Common myeloid progenitor, CD34-positive (primary cell): Measurements from ENCODE around the gene MANF.

Experiments used
- CTCF ChIA-PET: fragments of 350-600 bp; sonication (Branson Sonifier 250); formaldehyde crosslinking; loops from one replicate; lab custom pipeline; 2021; ENCODE audit warnings: antibody characterized with exemption; lab: Charles Lee
- POLR2A ChIA-PET: fragments of 350-600 bp; sonication (Branson Sonifier 250); formaldehyde crosslinking; loops from one replicate; lab custom pipeline; 2021; ENCODE audit warnings: antibody characterized with exemption; lab: Charles Lee
- DNase-seq, 3 donors: peaks; one replicate each; pipeline versions ENCODE4 v3.0.0 to v3.0.0-alpha.2; 2013
- H3K27ac ChIP-seq, 2 experiments: 1 replicate in 1 of 2; 2 replicates in 1 of 2; pipeline ENCODE4 v1.7.0; 2013; ENCODE audit warnings: inconsistent platforms in 2 of 2, low read length in 2 of 2, mild to moderate bottlenecking in 2 of 2, low read depth in 1 of 2, moderate library complexity in 1 of 2; ENCODE audit not compliant: severe bottlenecking in 2 of 2, insufficient read depth in 1 of 2, poor library complexity in 1 of 2
- H3K27me3 ChIP-seq, 5 experiments: replicated peaks in 2 of 5; 1 replicate in 3 of 5; 2 replicates in 2 of 5; pipeline versions ENCODE4 v1.6.1 to v1.7.0; 2013; ENCODE audit warnings: low read length in 4 of 5, mild to moderate bottlenecking in 2 of 5, moderate library complexity in 2 of 5, inconsistent platforms in 1 of 5; ENCODE audit not compliant: insufficient read depth in 5 of 5, control insufficient read depth in 4 of 5
- H3K36me3 ChIP-seq, 4 experiments: 1 replicate in 2 of 4; 2 replicates in 2 of 4; pipeline versions ENCODE4 v1.6.1 to v1.7.0; 2013; ENCODE audit warnings: low read length in 3 of 4, control low read depth in 1 of 4, mild to moderate bottlenecking in 1 of 4; ENCODE audit not compliant: control insufficient read depth in 4 of 4, insufficient read depth in 4 of 4
- H3K4me1 ChIP-seq, 4 experiments: 1 replicate in 3 of 4; 2 replicates in 1 of 4; pipeline versions ENCODE4 v1.6.1 to v1.7.1; 2013; ENCODE audit warnings: low read length in 3 of 4, mild to moderate bottlenecking in 3 of 4, control low read depth in 1 of 4, inconsistent platforms in 1 of 4, moderate library complexity in 1 of 4; ENCODE audit not compliant: control insufficient read depth in 4 of 4, insufficient read depth in 4 of 4; ENCODE audit errors: control extremely low read depth in 1 of 4
- H3K4me3 ChIP-seq, 7 experiments: 1 replicate in 4 of 7; 2 replicates in 3 of 7; pipeline versions ENCODE4 v1.5.1 to v1.7.0; 2013; ENCODE audit warnings: mild to moderate bottlenecking in 7 of 7, low read length in 6 of 7, moderate library complexity in 6 of 7, inconsistent platforms in 2 of 7, low read depth in 2 of 7, control low read depth in 1 of 7; ENCODE audit not compliant: insufficient read depth in 4 of 7, control insufficient read depth in 1 of 7; ENCODE audit errors: extremely low read depth in 1 of 7
- H3K9me3 ChIP-seq, 5 experiments: 1 replicate in 4 of 5; 2 replicates in 1 of 5; pipeline versions ENCODE4 v1.6.1 to v1.7.1; 2013; ENCODE audit warnings: low read length in 4 of 5, mild to moderate bottlenecking in 2 of 5, inconsistent platforms in 1 of 5, low read depth in 1 of 5, moderate library complexity in 1 of 5; ENCODE audit not compliant: control insufficient read depth in 4 of 5, insufficient read depth in 2 of 5; ENCODE audit errors: control extremely low read depth in 1 of 5
- WGBS: methylation state at CpG from one replicate; pipeline ENCODE4 v1.1.5; 2013; ENCODE audit not compliant: insufficient coverage; 5-methylcytosine and 5-hydroxymethylcytosine counted together

The MANF gene

GRCh38 chr3:51397392-51397791 is 12.3 kb downstream of the MANF start:
- no peak for DNase-seq
- peaks cover 14 to 89% (median 68%) of the 10 kb centered on the region in 4 experiments for H3K36me3 ChIP-seq
- no peaks in the 10 kb centered on the region for H3K27me3 ChIP-seq
- H3K4me1 ChIP-seq: peaks cover 0 to 48% (median 27%) of the 10 kb centered on the region in 4 experiments
- H3K27ac ChIP-seq: peak overlapping the region; percentile 1 to 12
- ChIA-PET POLR2A (no interaction called here), CTCF (interaction anchor here (0.9 to 1.4 kb wide), 2 partner anchors 10 to 31 kb away, joined by 3 to 4 read pairs; no protein-coding TSS in a partner anchor)
- WGBS: 95% methylated on average over 5 of the region's 5 CpGs
- H3K9me3 ChIP-seq: no peaks in the 10 kb centered on the region
- no peak overlapping the region for H3K4me3 ChIP-seq

- Histone ChIP-seq H3K36me3 (peaks cover 8 to 85% (median 65%) of the 10 kb centered on the region in 4 experiments), H3K27ac (peak overlapping the region in 1 of 2 experiments; percentile 35), H3K9me3 (no peaks in the 10 kb centered on the region), H3K4me1 (peaks cover 0 to 37% (median 16%) of the 10 kb centered on the region in 4 experiments), H3K27me3 (no peaks in the 10 kb centered on the region), H3K4me3 (no peak overlapping the region)
- POLR2A ChIA-PET: no interaction called here
- 90% methylated on average over 6 of the region's 8 CpGs for WGBS
- CTCF ChIA-PET: interaction anchor here (3.9 kb wide), 1 partner anchor 9 kb away, joined by 20 read pairs; no protein-coding TSS in a partner anchor
- no peak for DNase-seq
Observed at GRCh38 chr3:51398595-51399310, 13.7 kb downstream of the MANF start.

- peaks cover 6 to 82% (median 61%) of the 10 kb centered on the region in 4 experiments for H3K36me3 ChIP-seq
- H3K9me3 ChIP-seq: no peaks in the 10 kb centered on the region
- CTCF ChIA-PET: interaction anchor here (1.5 to 3.9 kb wide), 2 partner anchors 11 to 33 kb away, joined by 3 to 20 read pairs; no protein-coding TSS in a partner anchor
- no peak overlapping the region for H3K27ac ChIP-seq
- WGBS: 100% methylated on average over 3 of the region's 4 CpGs
- no peak overlapping the region for H3K4me3 ChIP-seq
- H3K27me3 ChIP-seq: no peaks in the 10 kb centered on the region
- peaks cover 0 to 28% (median 14%) of the 10 kb centered on the region in 4 experiments for H3K4me1 ChIP-seq
- POLR2A ChIA-PET: no interaction called here
- no peak for DNase-seq
Observed at GRCh38 chr3:51400166-51400565, 15.1 kb downstream of the MANF start.

GRCh38 chr3:51401735-51402134 is 16.6 kb downstream of the MANF start:
- DNase-seq: peak in 2 of 3 donors; percentile 60 to 69

GRCh38 chr3:51403675-51404074 is 18.6 kb downstream of the MANF start:
- CTCF ChIA-PET: interaction anchor here (0.9 to 1.8 kb wide), 4 partner anchors 13 to 50 kb away, joined by 3 to 6 read pairs (median 3); partner anchors contain the start of gene RBM15B
- peak overlapping the region in 1 of 2 experiments; percentile 9 for H3K27ac ChIP-seq
- DNase-seq: no peak
- peaks cover 6 to 70% (median 46%) of the 10 kb centered on the region in 4 experiments for H3K36me3 ChIP-seq
- POLR2A ChIA-PET: no interaction called here
- H3K4me3 ChIP-seq: no peak overlapping the region
- no peaks in the 10 kb centered on the region for H3K9me3 ChIP-seq
- no peaks in the 10 kb centered on the region for H3K27me3 ChIP-seq
- peaks cover 0 to 17% (median 0%) of the 10 kb centered on the region in 4 experiments for H3K4me1 ChIP-seq

More at GRCh38 chr3:51401735-51402134, 16.6 kb downstream of the MANF start:
- Histone ChIP-seq H3K36me3 (peaks cover 5 to 75% (median 51%) of the 10 kb centered on the region in 4 experiments), H3K27ac (no peak overlapping the region), H3K4me3 (no peak overlapping the region), H3K27me3 (no peaks in the 10 kb centered on the region), H3K9me3 (no peaks in the 10 kb centered on the region), H3K4me1 (peaks cover 0 to 17% (median 0%) of the 10 kb centered on the region in 4 experiments)
- ChIA-PET POLR2A (no interaction called here), CTCF (interaction anchor here (0.9 to 3.9 kb wide), 3 partner anchors 10 to 37 kb away, joined by 3 to 20 read pairs (median 3); no protein-coding TSS in a partner anchor)
- 100% methylated on average over 4 of the region's 4 CpGs for WGBS

- 100% methylated on average over 2 of the region's 2 CpGs for WGBS
- peaks cover 16 to 76% (median 52%) of the 10 kb centered on the region in 4 experiments for H3K36me3 ChIP-seq
- CTCF ChIA-PET: interaction anchor here (1.2 to 2.4 kb wide), 2 partner anchors 15 to 30 kb away, joined by 4 to 10 read pairs; no protein-coding TSS in a partner anchor
Observed at GRCh38 chr3:51408021-51408420, 22.9 kb downstream of the MANF start.

GRCh38 chr3:51408813-51409212 is 23.7 kb downstream of the MANF start:
- 100% methylated on average over 2 of the region's 2 CpGs for WGBS
- peaks cover 20 to 76% (median 54%) of the 10 kb centered on the region in 4 experiments for H3K36me3 ChIP-seq
- ChIA-PET CTCF (interaction anchor here (1.7 kb wide), 1 partner anchor 26 kb away, joined by 6 read pairs; no protein-coding TSS in a partner anchor), POLR2A (no interaction called here)
- no peaks in the 10 kb centered on the region for H3K4me1 ChIP-seq
- H3K4me3 ChIP-seq: no peak overlapping the region
- DNase-seq: no peak
- H3K9me3 ChIP-seq: no peaks in the 10 kb centered on the region
- no peak overlapping the region for H3K27ac ChIP-seq
- H3K27me3 ChIP-seq: no peaks in the 10 kb centered on the region

More at GRCh38 chr3:51408021-51408420, 22.9 kb downstream of the MANF start:
- DNase-seq: no peak
- Histone ChIP-seq H3K27ac (no peak overlapping the region), H3K27me3 (no peaks in the 10 kb centered on the region), H3K4me1 (no peaks in the 10 kb centered on the region), H3K4me3 (no peak overlapping the region), H3K9me3 (no peaks in the 10 kb centered on the region)
- POLR2A ChIA-PET: no interaction called here
